ENCODE data around the gene TMTC2. TPM values are rescaled to one million over a fixed set of nuclear protein-coding genes. Genes with fewer than 3 reads are reported as not detected.

TMTC2 gene
- 10 to 100 TPM; 19.5 to 35.8 (median 22.9) TPM for total RNA-seq

GRCh38 chr12:82686168-82687020, at the start of gene TMTC2:
TSS of gene TMTC2 (plus strand) at chr12:82686906.
- Histone ChIP-seq H3K4me3 (peak within 1 kb of the TSS; percentile 80 to 94 (median 90)), H3K36me3 (no peaks in the 10 kb centered on the region), H3K27me3 (no peaks in the 10 kb centered on the region), H3K9me3 (no peaks in the 10 kb centered on the region), H3K27ac (peak within 1 kb of the TSS; percentile 81 to 98 (median 94)), H3K4me1 (peaks cover 0 to 28% (median 0%) of the 10 kb centered on the region in 4 donors)
- 1% methylated on average over 38 to 39 of the region's 39 CpGs for WGBS, 2 donors
- no peak for TF ChIP-seq CTCF (IDR thresholded peaks at IDR 0.05)
- peak; percentile 63 to 67 for TF ChIP-seq POLR2A (IDR thresholded peaks at IDR 0.05)
- TF ChIP-seq EP300 (IDR thresholded peaks at IDR 0.05), result peak in 1 of 2 donors; percentile 74
- peak; percentile 81 to 90 for DNase-seq (ENCODE audit: low spot score in 2 of 2)

- TF ChIP-seq POLR2A (IDR thresholded peaks at IDR 0.05), result no peak
- TF ChIP-seq EP300 (IDR thresholded peaks at IDR 0.05), result no peak
- no peak for TF ChIP-seq CTCF (IDR thresholded peaks at IDR 0.05)
Measured at GRCh38 chr12:82638324-82638723, 48.4 kb upstream of the TMTC2 start.

DNA sequence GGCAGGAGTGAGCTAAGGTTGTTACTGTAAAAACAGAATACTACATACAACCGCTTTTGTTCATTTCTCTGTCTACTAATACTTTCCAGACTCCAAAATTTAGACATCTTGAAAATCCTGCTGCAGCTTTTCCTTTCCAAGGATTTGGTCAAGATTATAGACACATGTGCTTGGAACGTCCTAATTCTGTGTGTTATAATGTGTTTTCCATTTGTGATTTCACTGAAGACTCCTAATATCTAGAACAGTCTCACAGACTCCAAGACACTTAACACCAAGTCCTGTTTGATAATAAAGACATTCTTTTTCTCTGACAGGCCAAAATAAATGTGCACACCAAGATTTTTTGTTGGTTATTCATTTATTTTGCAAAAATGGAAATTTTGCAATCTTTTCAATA, 41.8 kb upstream of the TMTC2 start:
- TF ChIP-seq POLR2A (IDR thresholded peaks at IDR 0.05), result no peak
- TF ChIP-seq CTCF (IDR thresholded peaks at IDR 0.05), result no peak
- no peak for TF ChIP-seq EP300 (IDR thresholded peaks at IDR 0.05)
- no peaks in the 10 kb centered on the region for H3K4me1 ChIP-seq
- no peak for DNase-seq (ENCODE audit: low spot score in 2 of 2)

More at GRCh38 chr12:82638324-82638723, 48.4 kb upstream of the TMTC2 start:
- H3K4me3 ChIP-seq, result no peak overlapping the region
- H3K36me3 ChIP-seq, result no peaks in the 10 kb centered on the region
- DNase-seq (ENCODE audit: low spot score in 2 of 2), result no peak
- peaks cover 0 to 7% (median 0%) of the 10 kb centered on the region in 4 donors for H3K9me3 ChIP-seq
- no peaks in the 10 kb centered on the region for H3K4me1 ChIP-seq
- no peaks in the 10 kb centered on the region for H3K27me3 ChIP-seq
- WGBS, 2 donors, result 92 to 93% methylated on average over 1 of the region's 1 CpG
- H3K27ac ChIP-seq, result no peak overlapping the region

DNA sequence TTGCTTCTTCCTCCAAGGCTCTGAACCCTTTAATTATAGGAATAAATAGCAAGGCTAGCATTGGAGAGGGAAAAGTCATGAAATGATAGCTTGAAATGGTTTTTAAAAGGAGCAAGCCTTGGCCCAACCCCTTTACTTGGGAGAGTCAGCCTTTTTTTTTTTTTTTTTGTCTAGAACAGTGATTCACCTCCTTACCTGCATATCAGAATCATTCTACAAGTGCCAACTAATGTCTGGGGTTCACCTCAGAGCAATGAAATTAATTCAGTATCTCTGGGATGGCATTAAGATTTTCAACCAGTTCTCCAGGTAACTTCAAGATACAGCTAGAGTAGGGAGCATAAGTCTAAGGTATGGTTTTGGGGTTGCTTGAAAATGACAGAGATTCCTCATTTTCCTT, 41.3 kb upstream of the TMTC2 start:
- no peak for DNase-seq (ENCODE audit: low spot score in 2 of 2)
- H3K9me3 ChIP-seq, result no peaks in the 10 kb centered on the region
- TF ChIP-seq POLR2A (IDR thresholded peaks at IDR 0.05), result no peak
- TF ChIP-seq EP300 (IDR thresholded peaks at IDR 0.05), result no peak
- no peak for TF ChIP-seq CTCF (IDR thresholded peaks at IDR 0.05)
- no peak overlapping the region for H3K27ac ChIP-seq
- peaks cover 0 to 1% (median under 1%) of the 10 kb centered on the region in 4 donors for H3K4me1 ChIP-seq
- no peaks in the 10 kb centered on the region for H3K36me3 ChIP-seq
- H3K4me3 ChIP-seq, result no peak overlapping the region
- no peaks in the 10 kb centered on the region for H3K27me3 ChIP-seq

More for the DNA sequence above, 41.8 kb upstream of the TMTC2 start:
- Histone ChIP-seq H3K27ac (no peak overlapping the region), H3K4me3 (no peak overlapping the region), H3K9me3 (no peaks in the 10 kb centered on the region), H3K27me3 (no peaks in the 10 kb centered on the region), H3K36me3 (no peaks in the 10 kb centered on the region)
- WGBS, 2 donors, result 50 to 61% methylated on average over 2 of the region's 2 CpGs

GRCh38 chr12:82647853-82648252, 38.9 kb upstream of the TMTC2 start:
- H3K27ac ChIP-seq, result no peak overlapping the region
- peaks cover 0 to 5% (median 1%) of the 10 kb centered on the region in 4 donors for H3K4me1 ChIP-seq
- no peaks in the 10 kb centered on the region for H3K27me3 ChIP-seq
- no peak overlapping the region for H3K4me3 ChIP-seq
- 80 to 87% methylated on average over 4 of the region's 4 CpGs for WGBS, 2 donors
- H3K36me3 ChIP-seq, result no peaks in the 10 kb centered on the region
- no peaks in the 10 kb centered on the region for H3K9me3 ChIP-seq
- no peak for TF ChIP-seq EP300 (IDR thresholded peaks at IDR 0.05)
- no peak for TF ChIP-seq CTCF (IDR thresholded peaks at IDR 0.05)
- TF ChIP-seq POLR2A (IDR thresholded peaks at IDR 0.05), result no peak
- no peak for DNase-seq (ENCODE audit: low spot score in 2 of 2)

Data from tibial nerve (tissue), 4 donors.